H1 (cell line): ENCODE results near the gene ACTA2. TPM values are rescaled to one million over a fixed set of nuclear protein-coding genes. Genes with fewer than 3 reads are reported as not detected.

ENCODE experiments used
- CTCF ChIA-PET: fragments of 300-600 bp; sonication (Branson Sonifier 250); formaldehyde crosslinking; loops from one replicate; lab custom pipeline; 2021; ENCODE audit not compliant: partially characterized antibody; lab: Charles Lee
- POLR2A ChIA-PET: fragments of 300-600 bp; sonication (Branson Sonifier 250); formaldehyde crosslinking; loops from one replicate; lab custom pipeline; 2021; ENCODE audit warnings: inconsistent platforms; ENCODE audit not compliant: partially characterized antibody; lab: Charles Lee
- DNase-seq, 2 experiments: peaks; one replicate each; pipeline versions ENCODE4 v3.0.0 to v3.0.0-alpha.2; 2010 to 2022; ENCODE audit warnings: low spot score in 2 of 2, low read depth in 1 of 2, mixed read lengths in 1 of 2
- FAIRE-seq: peaks from 2 replicates; lab custom pipeline; 2011; peaks lifted over from hg19 to GRCh38; lab: Jason Lieb, UNC
- H2AFZ ChIP-seq: 2 replicates; pipeline ENCODE4 v1.8.1; 2012; ENCODE audit warnings: low read length, inconsistent platforms
- H2AK5ac ChIP-seq: 2 replicates; pipeline ENCODE4 v1.6.1; 2013; ENCODE audit warnings: low read depth, low read length
- H2BK120ac ChIP-seq: replicated peaks from 2 replicates; pipeline ENCODE3; 2013; ENCODE audit warnings: low read depth, low read length, inconsistent platforms
- H2BK12ac ChIP-seq: 2 replicates; pipeline ENCODE4 v1.6.1; 2013; ENCODE audit warnings: low read depth, low read length
- H2BK15ac ChIP-seq: 2 replicates; pipeline ENCODE4 v1.6.1; 2013; ENCODE audit warnings: low read length
- H2BK20ac ChIP-seq: 2 replicates; pipeline ENCODE4 v1.6.1; 2013; ENCODE audit warnings: low read length
- H2BK5ac ChIP-seq: 2 replicates; pipeline ENCODE4 v1.6.1; 2013; ENCODE audit warnings: low read depth, low read length
- H3K14ac ChIP-seq: 2 replicates; pipeline ENCODE4 v1.6.1; 2013; ENCODE audit warnings: inconsistent platforms; ENCODE audit not compliant: insufficient read length
- H3K18ac ChIP-seq: 2 replicates; pipeline ENCODE4 v1.6.1; 2013; ENCODE audit warnings: low read length; ENCODE audit errors: extremely low read depth
- H3K23ac ChIP-seq: 2 replicates; pipeline ENCODE4 v1.6.1; 2013; ENCODE audit warnings: inconsistent platforms; ENCODE audit not compliant: insufficient read length
- H3K23me2 ChIP-seq: 2 replicates; pipeline ENCODE4 v1.6.1; 2013; ENCODE audit warnings: low read depth, low read length
- H3K27ac ChIP-seq: 2 replicates; pipeline ENCODE4 v1.6.1; 2011; ENCODE audit warnings: low read depth, low read length, inconsistent platforms
- H3K27me3 ChIP-seq, 4 experiments: replicated peaks in 1 of 4; 1 replicate in 1 of 4; 2 replicates in 3 of 4; pipeline versions ENCODE4 v1.6.1 to v1.8.1; 2011 to 2013; ENCODE audit warnings: low read length in 3 of 4, mild to moderate bottlenecking in 3 of 4, inconsistent platforms in 2 of 4, mixed read lengths in 2 of 4, moderate library complexity in 1 of 4; ENCODE audit not compliant: control insufficient read depth in 3 of 4, insufficient read depth in 3 of 4; ENCODE audit errors: extremely low read depth in 1 of 4
- H3K36me3 ChIP-seq, 4 experiments: 2 replicates each; pipeline versions ENCODE4 v1.6.1 to v1.8.1; 2011 to 2013; ENCODE audit warnings: mild to moderate bottlenecking in 4 of 4, low read length in 3 of 4, moderate library complexity in 2 of 4, control low read depth in 1 of 4, inconsistent platforms in 1 of 4; ENCODE audit not compliant: insufficient read depth in 4 of 4, control insufficient read depth in 2 of 4
- H3K4ac ChIP-seq: replicated peaks from 2 replicates; pipeline ENCODE3; 2013; ENCODE audit warnings: low read length, low read depth, mixed read lengths, inconsistent platforms; ENCODE audit not compliant: insufficient read length
- H3K4me1 ChIP-seq, 4 experiments: replicated peaks in 1 of 4; 1 replicate in 1 of 4; 2 replicates in 3 of 4; pipeline versions ENCODE4 v1.6.1 to v1.8.1; 2011 to 2013; ENCODE audit warnings: low read length in 3 of 4, inconsistent platforms in 2 of 4, mixed read lengths in 1 of 4; ENCODE audit not compliant: insufficient read depth in 4 of 4, control insufficient read depth in 3 of 4
- H3K4me2 ChIP-seq, 2 experiments: 2 replicates each; pipeline versions ENCODE4 v1.6.1 to v1.8.1; 2011 to 2013; ENCODE audit warnings: low read depth in 2 of 2, low read length in 2 of 2, control low read depth in 1 of 2, inconsistent platforms in 1 of 2, mild to moderate bottlenecking in 1 of 2; ENCODE audit not compliant: insufficient read depth in 1 of 2
- H3K4me3 ChIP-seq, 4 experiments: fragments of 200-600, 300-600 bp in 1 of 4; sonication (generic), shearing (Covaris generic), sonication (Bioruptor Twin) in 1 of 4; 2 replicates each; pipeline versions ENCODE4 v1.5.1 to v1.8.1; 2011 to 2016; ENCODE audit warnings: low read length in 4 of 4, low read depth in 3 of 4, control low read depth in 2 of 4, inconsistent platforms in 2 of 4, mild to moderate bottlenecking in 2 of 4, mixed read lengths in 1 of 4, moderate library complexity in 1 of 4; ENCODE audit not compliant: insufficient read depth in 2 of 4; ENCODE audit errors: extremely low read depth in 1 of 4
- H3K56ac ChIP-seq: replicated peaks from 2 replicates; pipeline ENCODE3; 2013; ENCODE audit warnings: low read depth, mild to moderate bottlenecking, mixed read lengths, low read length, inconsistent platforms; ENCODE audit not compliant: insufficient read length
- H3K79me1 ChIP-seq: 2 replicates; pipeline ENCODE4 v1.6.1; 2013; ENCODE audit warnings: low read depth, low read length, control low read depth
- H3K79me2 ChIP-seq, 2 experiments: 2 replicates each; pipeline versions ENCODE4 v1.6.1 to v1.8.1; 2012 to 2013; ENCODE audit warnings: low read length in 2 of 2, mild to moderate bottlenecking in 2 of 2, inconsistent platforms in 1 of 2; ENCODE audit not compliant: insufficient read depth in 2 of 2, control insufficient read depth in 1 of 2
- H3K9ac ChIP-seq, 4 experiments: replicated peaks in 1 of 4; 1 replicate in 1 of 4; 2 replicates in 3 of 4; pipeline versions ENCODE4 v1.6.1 to v1.8.1; 2011 to 2013; ENCODE audit warnings: low read depth in 3 of 4, low read length in 3 of 4, control low read depth in 2 of 4, mild to moderate bottlenecking in 2 of 4, moderate library complexity in 2 of 4, inconsistent platforms in 1 of 4; ENCODE audit errors: extremely low read depth in 1 of 4
- H3K9me3 ChIP-seq, 2 experiments: 2 replicates each; pipeline versions ENCODE4 v1.6.1 to v1.8.1; 2012 to 2013; ENCODE audit warnings: mild to moderate bottlenecking in 2 of 2, moderate library complexity in 2 of 2, control low read depth in 1 of 2, inconsistent platforms in 1 of 2, low read depth in 1 of 2, low read length in 1 of 2, mixed read lengths in 1 of 2; ENCODE audit not compliant: insufficient read depth in 2 of 2
- H4K20me1 ChIP-seq, 2 experiments: replicated peaks in 1 of 2; 2 replicates each; pipeline versions ENCODE3 to v1.8.1; 2011 to 2013; ENCODE audit warnings: inconsistent platforms in 2 of 2, low read length in 2 of 2, mild to moderate bottlenecking in 1 of 2; ENCODE audit not compliant: insufficient read depth in 2 of 2, control insufficient read depth in 1 of 2
- H4K5ac ChIP-seq: 2 replicates; pipeline ENCODE4 v1.6.1; 2013; ENCODE audit warnings: low read length, low read depth, mixed read lengths, inconsistent platforms; ENCODE audit not compliant: insufficient read length
- H4K8ac ChIP-seq: 2 replicates; pipeline ENCODE4 v1.8.0; 2013; ENCODE audit warnings: mild to moderate bottlenecking, moderate library complexity, low read length, inconsistent platforms; ENCODE audit not compliant: insufficient read depth; ENCODE audit errors: extremely low read depth
- H4K91ac ChIP-seq: replicated peaks from 2 replicates; pipeline ENCODE3; 2013; ENCODE audit warnings: low read length, mixed read lengths, inconsistent platforms; ENCODE audit not compliant: insufficient read length
- ATF3 ChIP-seq: IDR thresholded peaks from 2 replicates; pipeline ENCODE4 v1.6.1; 2011; ENCODE audit warnings: low read depth, mild to moderate bottlenecking, low read length; ENCODE audit not compliant: insufficient read depth
- CHD1 ChIP-seq: IDR thresholded peaks from 2 replicates; pipeline ENCODE4 v1.6.1; 2012; ENCODE audit warnings: low read depth, low read length, improper control_type of control experiment
- CHD2 ChIP-seq: IDR thresholded peaks from 2 replicates; pipeline ENCODE4 v1.6.1; 2012; ENCODE audit warnings: low read length, improper control_type of control experiment
- E2F6 ChIP-seq: IDR thresholded peaks from 2 replicates; pipeline ENCODE4 v1.6.1; 2012; ENCODE audit warnings: inconsistent platforms
- JUND ChIP-seq: IDR thresholded peaks from 2 replicates; pipeline ENCODE4 v1.6.1; 2011; ENCODE audit warnings: mild to moderate bottlenecking, improper control_type of control experiment, low read length
- KDM4A ChIP-seq: IDR thresholded peaks from one replicate; pipeline ENCODE4 v1.7.1; 2012; ENCODE audit warnings: low read depth, mild to moderate bottlenecking, moderate library complexity, low read length, inconsistent platforms; ENCODE audit not compliant: severe bottlenecking
- MAX ChIP-seq: IDR thresholded peaks from 2 replicates; pipeline ENCODE4 v1.6.1; 2012; ENCODE audit warnings: inconsistent platforms
- SIRT6 ChIP-seq: IDR thresholded peaks from one replicate; pipeline ENCODE4 v1.7.1; 2012; ENCODE audit warnings: low read length, inconsistent platforms
- WGBS, 2 experiments: shearing (Covaris generic) in 1 of 2; methylation state at CpG; one replicate each; pipeline versions ENCODE4 v1.1.6 to v1.1.7; 2013 to 2015; ENCODE audit warnings: low lambda C conversion rate in 2 of 2, mixed read lengths in 2 of 2, inconsistent platforms in 1 of 2, low coverage in 1 of 2, missing lambda C conversion rate in 1 of 2; ENCODE audit not compliant: insufficient replicate concordance in 2 of 2, insufficient coverage in 1 of 2, insufficient read length in 1 of 2; ENCODE audit errors: extremely low coverage in 1 of 2, missing lambda C conversion rate in 1 of 2; 5-methylcytosine and 5-hydroxymethylcytosine counted together
- polyA plus RNA-seq, 7 experiments: library from polyadenylated mRNA; depleted of rRNA in 3 of 7; stranded (reverse) in 5 of 7; unstranded in 2 of 7; fragments of >200 nt in 5 of 7; fragments of 200-250 nt in 2 of 7; gene quantifications; 1 replicate in 5 of 7; 2 replicates in 1 of 7; 4 replicates in 1 of 7; pipeline versions ENCODE4 v1.2.1 to v1.2.3, GENCODE V29; 2011 to 2013; ENCODE audit warnings: missing spikeins in 2 of 7, mixed read lengths in 2 of 7
- total RNA-seq: library from RNA; stranded (reverse); fragmentation: NEBNext Ultra II Directional; extraction: Animal tissue kit (Norgen Biotek cat#: 25700); gene quantifications from 2 replicates; pipeline ENCODE4 v1.2.1, GENCODE V29; 2021

The ACTA2 gene
- total and polyA plus RNA-seq, 2 of the 8 experiments (the other 6 are each of a cell fraction or from before 2014, with no cell fraction given), result 3.5 to 8.9 TPM

GRCh38 chr10:88999625-89000024 is 47.1 kb upstream of the ACTA2 start:
- Histone ChIP-seq H3K9me3 (no peaks in the 10 kb centered on the region), H4K20me1 (no peaks in the 10 kb centered on the region), H2AFZ (no peak overlapping the region), H3K79me2 (no peaks in the 10 kb centered on the region), H2BK20ac (no peak overlapping the region), H3K14ac (no peak overlapping the region), H2BK5ac (no peak overlapping the region), H3K4me1 (peaks cover 0 to 2% (median 0%) of the 10 kb centered on the region in 4 experiments; a peak in 1 of 7 replicates), H4K5ac (no peak overlapping the region), H3K23me2 (no peaks in the 10 kb centered on the region), H3K18ac (no peak overlapping the region), H2AK5ac (no peak overlapping the region), H3K79me1 (no peaks in the 10 kb centered on the region), H3K4ac (no peak overlapping the region), H3K27me3 (no peaks in the 10 kb centered on the region), H2BK120ac (no peak overlapping the region), H3K4me2 (no peak overlapping the region), H3K36me3 (no peaks in the 10 kb centered on the region; a peak in 1 of 8 replicates), H4K8ac (no peak overlapping the region), H3K9ac (no peak overlapping the region), H4K91ac (no peak overlapping the region), H3K4me3 (no peak overlapping the region), H3K56ac (no peak overlapping the region), H3K27ac (no peak overlapping the region), H3K23ac (no peak overlapping the region), H2BK15ac (no peak overlapping the region), H2BK12ac (no peak overlapping the region)
- POLR2A ChIA-PET, result no interaction called here
- no peak for FAIRE-seq
- CTCF ChIA-PET, result interaction anchor here (1.0 to 2.0 kb wide), 4 partner anchors 9 to 67 kb away, joined by 3 to 6 read pairs (median 4); partner anchors contain the start of gene FAS
- TF ChIP-seq KDM4A (no peak), E2F6 (no peak), ATF3 (no peak), SIRT6 (no peak), CHD2 (no peak), JUND (no peak), MAX (no peak), CHD1 (no peak)
- no peak for DNase-seq
- WGBS, 2 experiments, result 89% methylated on average over 1 of the region's 1 CpG; no CpG with 5 or more reads in 1 of the 2 experiments
